Mesenchymal stem cell (in vitro differentiated cells and primary cell): ENCODE data around the gene SMIM21.

ENCODE experiments used
- DNase-seq: peaks from one replicate; pipeline ENCODE4 v3.0.0-alpha.2; 2013
- H2AFZ ChIP-seq: one replicate; pipeline ENCODE4 v1.6.1; 2013; ENCODE audit warnings: low read depth, mild to moderate bottlenecking, control low read depth, inconsistent platforms, low read length, moderate library complexity
- H2AK5ac ChIP-seq: 2 replicates; pipeline ENCODE4 v1.6.1; 2013; ENCODE audit warnings: low read length, moderate library complexity, mild to moderate bottlenecking, inconsistent platforms; ENCODE audit not compliant: severe bottlenecking
- H2BK120ac ChIP-seq: one replicate; pipeline ENCODE4 v1.6.1; 2013; ENCODE audit warnings: low read depth, mild to moderate bottlenecking, inconsistent platforms, low read length, moderate library complexity
- H2BK12ac ChIP-seq, 2 experiments: one replicate each; pipeline ENCODE4 v1.6.1; 2013; ENCODE audit warnings: inconsistent platforms in 2 of 2, low read length in 2 of 2, mild to moderate bottlenecking in 2 of 2, moderate library complexity in 2 of 2, control low read depth in 1 of 2
- H2BK15ac ChIP-seq: one replicate; pipeline ENCODE4 v1.6.1; 2013; ENCODE audit warnings: mild to moderate bottlenecking, low read depth, inconsistent platforms; ENCODE audit not compliant: poor library complexity, severe bottlenecking
- H2BK5ac ChIP-seq: 2 replicates; pipeline ENCODE4 v1.6.1; 2013; ENCODE audit warnings: low read depth, mild to moderate bottlenecking, low read length, control low read depth, inconsistent platforms; ENCODE audit not compliant: poor library complexity, severe bottlenecking
- H3K14ac ChIP-seq, 2 experiments: one replicate each; pipeline ENCODE4 v1.6.1; 2013; ENCODE audit warnings: inconsistent platforms in 2 of 2, low read length in 2 of 2, control low read depth in 1 of 2, mild to moderate bottlenecking in 1 of 2, moderate library complexity in 1 of 2
- H3K18ac ChIP-seq, 2 experiments: one replicate each; pipeline ENCODE4 v1.6.1; 2013; ENCODE audit warnings: inconsistent platforms in 2 of 2, low read length in 2 of 2, control low read depth in 1 of 2, low read depth in 1 of 2, mild to moderate bottlenecking in 1 of 2
- H3K23ac ChIP-seq, 2 experiments: one replicate each; pipeline ENCODE4 v1.6.1; 2013; ENCODE audit warnings: inconsistent platforms in 2 of 2, low read length in 2 of 2, mild to moderate bottlenecking in 2 of 2, moderate library complexity in 2 of 2, control low read depth in 1 of 2
- H3K27ac ChIP-seq: 2 replicates; pipeline ENCODE4 v1.5.1; 2013; ENCODE audit warnings: mild to moderate bottlenecking, moderate library complexity, low read length, control low read depth, inconsistent platforms; ENCODE audit not compliant: poor library complexity, severe bottlenecking
- H3K27me3 ChIP-seq, 2 experiments: 2 replicates each; pipeline versions ENCODE4 v1.6.1 to v1.7.0; 2013; ENCODE audit warnings: low read length in 2 of 2, mild to moderate bottlenecking in 2 of 2, moderate library complexity in 2 of 2, control low read depth in 1 of 2, inconsistent platforms in 1 of 2; ENCODE audit not compliant: control insufficient read depth in 1 of 2, insufficient read depth in 1 of 2
- H3K36me3 ChIP-seq, 2 experiments: 2 replicates each; pipeline versions ENCODE4 v1.6.1 to v1.7.0; 2013; ENCODE audit warnings: low read length in 2 of 2, control low read depth in 1 of 2, inconsistent platforms in 1 of 2, low read depth in 1 of 2, mild to moderate bottlenecking in 1 of 2; ENCODE audit not compliant: insufficient read depth in 2 of 2, control insufficient read depth in 1 of 2
- H3K4ac ChIP-seq, 2 experiments: one replicate each; pipeline ENCODE4 v1.6.1; 2013; ENCODE audit warnings: inconsistent platforms in 2 of 2, low read length in 2 of 2, mild to moderate bottlenecking in 2 of 2, moderate library complexity in 2 of 2, control low read depth in 1 of 2, low read depth in 1 of 2
- H3K4me1 ChIP-seq: 2 replicates; pipeline ENCODE4 v1.6.1; 2013; ENCODE audit warnings: low read depth, low read length, control low read depth; ENCODE audit not compliant: control insufficient read depth, insufficient read depth
- H3K4me2 ChIP-seq: 2 replicates; pipeline ENCODE4 v1.6.1; 2013; ENCODE audit warnings: low read length, mild to moderate bottlenecking, inconsistent platforms; ENCODE audit not compliant: poor library complexity, severe bottlenecking
- H3K4me3 ChIP-seq, 2 experiments: 2 replicates each; pipeline versions ENCODE4 v1.5.1 to v1.7.0; 2013; ENCODE audit warnings: low read length in 2 of 2, mild to moderate bottlenecking in 2 of 2, control low read depth in 1 of 2, low read depth in 1 of 2; ENCODE audit not compliant: insufficient read depth in 1 of 2
- H3K79me1 ChIP-seq: replicated peaks from 2 replicates; pipeline ENCODE4 v1.6.1; 2013; ENCODE audit warnings: mild to moderate bottlenecking, control low read depth, low read length, inconsistent platforms; ENCODE audit not compliant: poor library complexity, severe bottlenecking
- H3K9ac ChIP-seq: 2 replicates; pipeline ENCODE4 v1.7.0; 2013; ENCODE audit warnings: mild to moderate bottlenecking, low read length, moderate library complexity
- H3K9me3 ChIP-seq: 2 replicates; pipeline ENCODE4 v1.7.0; 2013; ENCODE audit warnings: mild to moderate bottlenecking, low read length; ENCODE audit not compliant: control insufficient read depth
- H4K8ac ChIP-seq: one replicate; pipeline ENCODE4 v1.6.1; 2013; ENCODE audit warnings: inconsistent platforms, mild to moderate bottlenecking, low read length, moderate library complexity
- H4K91ac ChIP-seq: one replicate; pipeline ENCODE4 v1.6.1; 2013; ENCODE audit warnings: mild to moderate bottlenecking, low read length, inconsistent platforms
- WGBS: methylation state at CpG from one replicate; pipeline ENCODE4 v1.1.7; 2013; ENCODE audit warnings: mixed read lengths; 5-methylcytosine and 5-hydroxymethylcytosine counted together

Gene SMIM21

GRCh38 chr18:75395137-75395536 lies 32.4 kb downstream of the SMIM21 start:
- Histone ChIP-seq H3K9me3 (no peaks in the 10 kb centered on the region), H2AFZ (no peak overlapping the region), H3K4me1 (no peaks in the 10 kb centered on the region), H2BK12ac (no peak overlapping the region), H4K91ac (no peak overlapping the region), H2BK5ac (no peak overlapping the region), H3K36me3 (no peaks in the 10 kb centered on the region), H2AK5ac (no peak overlapping the region), H3K4ac (no peak overlapping the region), H3K27ac (no peak overlapping the region), H3K18ac (no peak overlapping the region), H3K14ac (no peak overlapping the region), H3K79me1 (no peaks in the 10 kb centered on the region), H3K9ac (no peak overlapping the region), H2BK120ac (no peak overlapping the region), H4K8ac (no peak overlapping the region), H3K4me3 (no peak overlapping the region), H3K27me3 (peaks cover 6 to 47% of the 10 kb centered on the region in 2 experiments), H3K4me2 (no peak overlapping the region), H2BK15ac (no peak overlapping the region), H3K23ac (no peak overlapping the region)
- 68% methylated on average over 7 of the region's 7 CpGs for WGBS
- no peak for DNase-seq

- Histone ChIP-seq H3K9me3 (no peaks in the 10 kb centered on the region), H3K4me1 (no peaks in the 10 kb centered on the region), H3K14ac (no peak overlapping the region), H3K18ac (no peak overlapping the region), H2BK12ac (no peak overlapping the region), H3K9ac (no peak overlapping the region), H4K91ac (no peak overlapping the region), H2AFZ (no peak overlapping the region), H3K27ac (no peak overlapping the region), H2AK5ac (no peak overlapping the region), H3K4me2 (no peak overlapping the region), H3K4me3 (no peak overlapping the region), H2BK120ac (no peak overlapping the region), H2BK15ac (no peak overlapping the region), H3K27me3 (peaks cover 0 to 39% of the 10 kb centered on the region in 2 experiments), H3K4ac (no peak overlapping the region), H4K8ac (no peak overlapping the region), H3K36me3 (no peaks in the 10 kb centered on the region), H2BK5ac (no peak overlapping the region), H3K79me1 (no peaks in the 10 kb centered on the region), H3K23ac (no peak overlapping the region)
- peak; percentile 2 for DNase-seq
- WGBS, result 38% methylated on average over 5 of the region's 5 CpGs
Observed at GRCh38 chr18:75393721-75394120, 33.8 kb downstream of the SMIM21 start.

DNA sequence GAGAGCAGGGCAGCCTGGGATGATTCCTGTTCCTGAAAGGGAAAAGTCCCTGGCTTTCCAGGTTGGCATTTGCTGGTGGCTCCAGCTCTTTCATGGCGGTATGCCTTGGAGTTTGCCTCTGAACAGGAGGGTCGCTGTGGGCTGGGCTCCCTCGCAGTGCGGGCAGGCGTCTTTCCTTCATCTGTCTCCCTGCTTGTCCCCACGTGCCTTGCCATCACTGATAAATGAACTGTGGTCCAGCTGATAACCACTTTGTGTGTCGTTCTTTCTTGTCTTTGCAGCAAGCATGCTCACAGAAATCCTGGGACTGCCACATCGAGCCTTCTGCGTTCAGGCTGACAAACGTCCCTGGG lies 35.3 kb downstream of the SMIM21 start:
- Histone ChIP-seq H3K36me3 (no peaks in the 10 kb centered on the region), H3K9me3 (no peaks in the 10 kb centered on the region), H3K18ac (no peak overlapping the region), H3K4me1 (no peaks in the 10 kb centered on the region), H3K4me2 (no peak overlapping the region), H3K23ac (no peak overlapping the region), H2BK120ac (no peak overlapping the region), H4K8ac (no peak overlapping the region), H2AK5ac (no peak overlapping the region), H3K79me1 (no peaks in the 10 kb centered on the region), H3K4me3 (no peak overlapping the region), H3K27me3 (peaks cover 0 to 36% of the 10 kb centered on the region in 2 experiments), H2BK15ac (no peak overlapping the region), H3K9ac (no peak overlapping the region), H2BK12ac (no peak overlapping the region), H2AFZ (no peak overlapping the region), H4K91ac (peak overlapping the region; percentile 31), H3K27ac (no peak overlapping the region), H2BK5ac (no peak overlapping the region), H3K4ac (no peak overlapping the region), H3K14ac (peak overlapping the region in 1 of 2 experiments; percentile 22)
- WGBS, result 88% methylated on average over 10 of the region's 10 CpGs
- DNase-seq, result no peak

DNA sequence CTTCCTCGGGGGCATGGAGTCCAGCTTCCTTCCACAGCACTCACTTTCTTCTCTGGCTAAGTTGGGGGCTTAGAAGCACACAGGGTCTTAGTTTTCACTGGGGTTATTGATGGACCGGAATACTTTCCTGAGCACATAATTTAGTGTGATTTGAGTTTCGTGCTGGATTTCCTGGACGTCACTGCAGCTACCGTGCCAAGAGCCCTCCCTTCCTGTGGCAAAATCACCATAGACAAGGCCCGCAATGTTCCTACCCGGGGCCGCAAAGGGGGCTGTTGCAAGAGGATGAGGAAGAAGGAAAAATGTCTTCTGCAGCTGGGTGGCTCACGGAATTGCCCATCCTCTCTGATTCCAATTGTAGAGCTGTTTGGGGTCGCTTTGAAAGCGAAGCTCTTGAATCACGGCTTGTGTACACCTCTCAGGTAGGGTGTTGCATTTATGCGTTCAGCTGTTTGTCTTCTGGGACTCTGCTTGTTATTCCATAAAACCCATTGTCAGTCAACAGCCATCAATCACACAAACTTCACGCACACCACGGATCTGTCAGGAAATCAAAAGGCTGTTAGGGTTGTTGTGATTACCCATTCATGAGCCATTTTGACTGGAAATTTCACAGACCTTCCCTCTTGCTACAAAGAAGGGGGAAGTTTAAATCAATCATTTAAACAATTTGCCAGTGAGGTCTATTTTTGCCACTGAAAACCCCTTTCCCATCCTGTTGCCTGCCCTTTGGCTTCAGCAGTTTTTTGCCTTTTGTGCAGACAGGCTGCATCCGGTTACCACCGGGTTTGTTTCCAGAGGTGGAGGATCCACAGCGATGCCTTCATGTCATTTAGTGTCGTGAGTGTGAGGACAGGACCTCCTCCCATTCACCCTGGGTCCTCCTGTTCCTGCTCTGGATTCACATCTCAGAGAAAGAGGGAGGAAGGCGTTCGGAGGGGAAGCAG lies 36.0 kb downstream of the SMIM21 start:
- H3K4me1 ChIP-seq, result no peaks in the 10 kb centered on the region
- H2BK12ac ChIP-seq, result no peak overlapping the region
- peaks cover 0 to 36% of the 10 kb centered on the region in 2 experiments for H3K27me3 ChIP-seq
- H3K23ac ChIP-seq, result no peak overlapping the region
- DNase-seq, result no peak
- no peak overlapping the region for H3K27ac ChIP-seq
- no peak overlapping the region for H2BK5ac ChIP-seq
- H3K4me2 ChIP-seq, result no peak overlapping the region
- no peak overlapping the region for H3K18ac ChIP-seq
- H3K36me3 ChIP-seq, result no peaks in the 10 kb centered on the region
- H3K9me3 ChIP-seq, result no peaks in the 10 kb centered on the region
- H2AK5ac ChIP-seq, result no peak overlapping the region
- no peak overlapping the region for H3K4ac ChIP-seq
- no peak overlapping the region for H4K91ac ChIP-seq
- H3K4me3 ChIP-seq, result no peak overlapping the region
- H2AFZ ChIP-seq, result no peak overlapping the region
- no peak overlapping the region for H2BK120ac ChIP-seq
- H2BK15ac ChIP-seq, result no peak overlapping the region
- H3K79me1 ChIP-seq, result no peaks in the 10 kb centered on the region
- 87% methylated on average over 18 of the region's 21 CpGs for WGBS
- H3K9ac ChIP-seq, result no peak overlapping the region
- H4K8ac ChIP-seq, result no peak overlapping the region
- H3K14ac ChIP-seq, result peak overlapping the region in 1 of 2 experiments; percentile 22
